ENCODE results near the gene MPHOSPH10. TPM values are rescaled to one million over a fixed set of nuclear protein-coding genes. Genes with fewer than 3 reads are reported as not detected.

MPHOSPH10 gene, protein sequence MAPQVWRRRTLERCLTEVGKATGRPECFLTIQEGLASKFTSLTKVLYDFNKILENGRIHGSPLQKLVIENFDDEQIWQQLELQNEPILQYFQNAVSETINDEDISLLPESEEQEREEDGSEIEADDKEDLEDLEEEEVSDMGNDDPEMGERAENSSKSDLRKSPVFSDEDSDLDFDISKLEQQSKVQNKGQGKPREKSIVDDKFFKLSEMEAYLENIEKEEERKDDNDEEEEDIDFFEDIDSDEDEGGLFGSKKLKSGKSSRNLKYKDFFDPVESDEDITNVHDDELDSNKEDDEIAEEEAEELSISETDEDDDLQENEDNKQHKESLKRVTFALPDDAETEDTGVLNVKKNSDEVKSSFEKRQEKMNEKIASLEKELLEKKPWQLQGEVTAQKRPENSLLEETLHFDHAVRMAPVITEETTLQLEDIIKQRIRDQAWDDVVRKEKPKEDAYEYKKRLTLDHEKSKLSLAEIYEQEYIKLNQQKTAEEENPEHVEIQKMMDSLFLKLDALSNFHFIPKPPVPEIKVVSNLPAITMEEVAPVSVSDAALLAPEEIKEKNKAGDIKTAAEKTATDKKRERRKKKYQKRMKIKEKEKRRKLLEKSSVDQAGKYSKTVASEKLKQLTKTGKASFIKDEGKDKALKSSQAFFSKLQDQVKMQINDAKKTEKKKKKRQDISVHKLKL
- 12.8 and 17.0 TPM in 2 replicates for total RNA-seq

DNA sequence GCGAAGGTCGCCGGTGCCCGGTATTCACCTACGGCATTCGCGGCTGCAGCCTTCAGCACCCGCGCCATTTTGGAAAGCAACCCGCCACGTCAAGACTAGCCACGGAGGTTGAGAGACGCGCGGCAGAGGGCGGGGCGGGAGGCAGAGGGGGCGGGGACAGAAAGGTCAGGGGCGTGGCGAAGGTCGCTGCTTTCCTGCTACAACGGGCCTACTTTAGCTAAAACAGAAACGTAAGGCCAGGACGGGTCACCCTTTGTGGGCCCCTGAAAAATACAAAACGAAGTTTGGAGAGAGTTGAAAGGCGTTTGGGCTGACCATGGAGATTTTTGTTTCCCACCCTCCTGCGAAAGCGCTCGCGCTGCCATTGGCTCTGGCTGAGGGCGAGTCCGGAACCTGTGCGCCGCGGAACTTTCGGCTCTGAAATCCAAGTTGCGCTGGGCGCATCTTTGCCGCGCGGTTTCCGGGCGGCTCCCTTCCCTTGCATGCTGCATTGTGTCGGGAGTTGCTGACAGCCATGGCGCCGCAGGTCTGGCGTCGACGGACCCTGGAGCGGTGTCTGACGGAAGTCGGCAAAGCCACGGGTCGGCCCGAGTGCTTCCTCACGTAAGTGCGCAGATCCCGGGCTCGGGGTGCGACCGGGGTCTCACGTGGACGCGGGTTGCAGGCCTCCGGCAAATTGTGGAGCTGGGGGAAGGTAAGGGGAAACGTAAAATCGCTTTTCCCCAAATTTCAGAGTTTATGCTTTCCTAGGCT, at the start of gene MPHOSPH10, which contains the start of gene MCEE:
Gene MPHOSPH10, plus strand, starts transcription at position 483 of the 753 bp plus-strand sequence. Its CDS starts 32 bp downstream, at position 515.
Gene MCEE, minus strand, starts transcription at position 78 of the 753 bp plus-strand sequence. Its CDS starts 10 bp downstream, at position 68.

Other genes with a start within 250 kb of the MPHOSPH10 start
- 0.79 and 2.4 TPM in 2 replicates for gene VAX2, start 230.1 kb upstream of the MPHOSPH10 start, total RNA-seq
- 0.79 and 1.3 TPM in 2 replicates for gene ATP6V1B1, start 194.7 kb upstream of the MPHOSPH10 start, total RNA-seq
- gene ANKRD53, start 152.0 kb upstream of the MPHOSPH10 start, total RNA-seq, result 0.95 and 1.7 TPM in 2 replicates
- 22.1 and 34.9 TPM in 2 replicates for gene TEX261, start 135.8 kb upstream of the MPHOSPH10 start, total RNA-seq
- 70.6 and 106 TPM in 2 replicates for gene NAGK, start 62.0 kb upstream of the MPHOSPH10 start, total RNA-seq
- 23.8 and 25.1 TPM in 2 replicates for gene MCEE, start 405 bp upstream of the MPHOSPH10 start, total RNA-seq
- 0.63 and 0.94 TPM in 2 replicates for gene PAIP2B, start 96.5 kb downstream of the MPHOSPH10 start, total RNA-seq
- 105 and 129 TPM in 2 replicates for gene ZNF638, start 201.1 kb downstream of the MPHOSPH10 start, total RNA-seq

Measured in bronchial smooth muscle cell (primary cell).